ENCODE results near the gene ODAD3.
"Not testable (repeated sequence)": the region's sequence is repeated elsewhere in the genome, so short reads cannot be mapped to it uniquely, and the experiment has no call there.

Gene ODAD3

DNA sequence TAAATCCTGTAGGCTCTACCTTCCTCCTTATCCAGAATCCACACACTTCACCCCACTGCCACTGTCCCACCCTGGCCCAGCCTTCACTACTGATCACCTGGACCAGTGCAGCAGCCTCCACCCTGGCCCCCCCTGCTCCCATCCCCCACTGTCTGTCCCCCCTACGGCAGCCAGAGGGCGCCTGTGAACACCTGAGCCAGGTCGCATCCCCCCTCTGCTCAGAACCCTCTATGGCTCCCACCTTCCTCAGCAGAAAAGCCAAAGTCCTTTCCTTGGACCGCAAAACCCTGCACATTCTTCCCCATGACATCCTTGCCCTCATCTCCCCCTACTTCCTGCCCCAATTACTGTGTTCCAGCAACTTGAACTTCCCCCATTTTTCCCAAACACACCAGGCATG lies 25.3 kb upstream of the ODAD3 start:
- no peak for DNase-seq (ENCODE audit: low read depth)

DNA sequence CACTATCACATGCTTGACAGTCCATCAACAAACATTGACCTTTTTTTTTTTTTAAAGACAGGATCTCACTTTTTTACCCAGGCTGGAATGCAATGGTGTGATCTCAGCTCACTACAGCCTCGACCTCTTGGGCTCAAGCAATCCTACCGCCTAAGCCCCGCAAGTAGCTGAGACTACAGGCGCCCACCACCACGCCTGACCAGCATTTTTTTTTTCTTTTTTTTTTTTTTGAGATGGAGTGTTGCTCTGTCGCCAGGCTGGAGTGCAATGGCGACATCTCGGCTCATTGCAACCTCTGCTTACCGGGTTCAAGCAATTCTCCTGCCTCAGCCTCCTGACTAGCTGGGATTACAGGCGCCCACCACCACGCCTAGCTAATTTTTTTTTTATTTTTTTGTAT lies 24.0 kb upstream of the ODAD3 start:
- DNase-seq (ENCODE audit: low read depth): not testable (repeated sequence)

DNA sequence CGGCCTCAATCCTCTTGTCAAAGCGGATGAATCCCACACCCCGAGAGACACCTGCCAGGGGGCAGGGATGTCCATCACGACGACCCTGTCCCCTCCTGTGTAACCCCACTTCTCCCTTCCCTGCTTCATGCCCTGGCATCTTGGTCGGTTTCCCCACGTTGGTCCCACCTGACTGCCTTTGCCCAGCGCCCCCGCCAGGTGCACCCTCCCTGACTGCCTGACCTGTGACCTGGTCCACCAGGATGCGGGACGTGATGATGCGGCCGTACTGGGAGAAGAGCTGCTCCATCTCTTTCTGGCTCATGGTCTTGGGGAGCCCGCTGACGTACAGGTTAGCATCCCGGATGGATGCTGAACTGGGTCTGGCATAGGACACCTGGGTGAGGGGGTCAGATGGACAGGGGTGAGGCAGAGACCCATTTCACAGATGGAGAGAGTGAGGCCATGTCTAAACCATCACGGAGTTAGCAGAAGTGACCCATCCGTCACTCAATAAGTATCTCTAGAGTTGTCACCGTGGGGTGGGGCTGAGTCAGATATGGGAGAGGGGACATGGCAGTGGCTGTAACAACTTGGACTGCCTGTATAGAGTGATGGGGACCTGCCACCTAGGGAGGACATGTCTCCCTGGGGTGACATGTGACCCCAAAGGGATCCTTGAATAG lies 23.4 kb upstream of the ODAD3 start:
- no peak for DNase-seq (ENCODE audit: low read depth)

DNA sequence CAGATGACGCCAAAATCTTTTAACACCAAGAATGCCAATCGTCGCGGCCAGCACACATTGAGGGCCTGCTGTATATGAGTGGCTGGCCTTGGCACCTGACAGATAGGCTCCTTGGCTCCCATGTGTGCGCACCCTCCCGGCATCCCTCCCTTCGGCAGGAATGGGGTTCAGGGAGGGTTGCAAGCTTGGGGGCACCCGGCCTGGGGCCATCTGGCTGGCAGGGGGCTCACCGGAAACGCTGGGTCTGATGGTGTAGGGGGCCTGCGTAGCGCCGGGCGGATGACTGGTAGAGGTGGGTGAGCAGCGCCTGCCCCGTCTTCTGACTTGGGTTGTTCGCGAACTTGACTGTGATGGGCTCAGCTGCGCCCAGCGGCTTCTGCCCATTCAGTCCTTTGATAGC lies 22.9 kb upstream of the ODAD3 start:
- no peak for DNase-seq (ENCODE audit: low read depth)

DNA sequence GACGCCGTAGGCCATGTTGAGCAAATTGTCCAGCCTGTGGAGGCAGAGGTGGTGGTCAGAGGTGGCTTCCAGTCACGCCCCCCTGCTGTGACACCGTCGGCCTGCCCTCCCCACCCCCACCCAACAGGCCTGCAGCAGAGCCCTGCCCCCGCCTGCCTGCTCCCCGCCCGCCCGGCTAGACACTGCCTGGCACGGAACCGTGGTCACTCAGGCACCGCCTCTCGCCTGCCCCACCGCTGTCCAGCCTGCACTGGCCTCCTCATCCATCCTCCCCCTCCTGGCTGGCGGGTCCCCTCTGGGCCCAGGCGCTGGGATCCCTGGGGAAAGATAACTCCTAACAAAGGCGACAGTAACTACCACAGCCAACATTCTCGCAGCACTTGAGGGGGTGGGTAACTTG lies 22.2 kb upstream of the ODAD3 start:
- DNase-seq (ENCODE audit: low read depth): no peak

DNA sequence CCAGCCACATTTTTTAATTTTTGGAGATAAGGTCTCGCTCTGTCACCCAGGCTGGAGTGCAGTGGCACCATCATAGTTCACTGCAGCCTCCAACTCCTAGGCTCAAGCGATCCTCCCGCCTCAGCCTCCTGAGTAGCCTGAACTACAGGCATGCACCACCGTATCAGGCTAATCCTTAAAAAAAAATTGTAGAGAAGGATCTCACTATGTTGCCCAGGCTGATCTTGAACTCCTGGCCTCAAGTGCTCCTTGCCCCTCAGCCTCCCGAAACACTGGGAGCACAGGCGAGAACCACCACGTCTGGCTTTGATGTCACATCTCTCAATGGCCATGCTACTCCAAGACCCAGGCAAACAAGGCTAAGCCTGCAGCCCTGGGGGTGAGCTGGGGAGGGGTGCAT lies 21.7 kb upstream of the ODAD3 start:
- DNase-seq (ENCODE audit: low read depth): no peak

DNA sequence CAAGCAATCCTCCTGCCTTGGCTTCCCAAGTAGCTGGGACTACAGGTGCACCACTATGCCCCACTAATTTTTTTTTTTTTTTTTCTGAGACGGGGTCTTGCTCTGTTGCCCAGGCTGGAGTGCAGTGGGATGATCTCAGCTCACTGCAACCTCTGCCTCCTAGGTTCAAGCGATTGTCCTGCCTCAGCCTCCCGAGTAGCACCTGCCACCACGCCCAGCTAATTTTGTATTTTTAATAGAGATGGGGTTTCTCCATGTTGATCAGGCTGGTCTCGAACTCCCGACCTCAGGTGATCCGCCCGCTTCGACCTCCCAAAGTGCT lies 20.3 kb upstream of the ODAD3 start:
- not testable (repeated sequence) for DNase-seq (ENCODE audit: low read depth)

DNA sequence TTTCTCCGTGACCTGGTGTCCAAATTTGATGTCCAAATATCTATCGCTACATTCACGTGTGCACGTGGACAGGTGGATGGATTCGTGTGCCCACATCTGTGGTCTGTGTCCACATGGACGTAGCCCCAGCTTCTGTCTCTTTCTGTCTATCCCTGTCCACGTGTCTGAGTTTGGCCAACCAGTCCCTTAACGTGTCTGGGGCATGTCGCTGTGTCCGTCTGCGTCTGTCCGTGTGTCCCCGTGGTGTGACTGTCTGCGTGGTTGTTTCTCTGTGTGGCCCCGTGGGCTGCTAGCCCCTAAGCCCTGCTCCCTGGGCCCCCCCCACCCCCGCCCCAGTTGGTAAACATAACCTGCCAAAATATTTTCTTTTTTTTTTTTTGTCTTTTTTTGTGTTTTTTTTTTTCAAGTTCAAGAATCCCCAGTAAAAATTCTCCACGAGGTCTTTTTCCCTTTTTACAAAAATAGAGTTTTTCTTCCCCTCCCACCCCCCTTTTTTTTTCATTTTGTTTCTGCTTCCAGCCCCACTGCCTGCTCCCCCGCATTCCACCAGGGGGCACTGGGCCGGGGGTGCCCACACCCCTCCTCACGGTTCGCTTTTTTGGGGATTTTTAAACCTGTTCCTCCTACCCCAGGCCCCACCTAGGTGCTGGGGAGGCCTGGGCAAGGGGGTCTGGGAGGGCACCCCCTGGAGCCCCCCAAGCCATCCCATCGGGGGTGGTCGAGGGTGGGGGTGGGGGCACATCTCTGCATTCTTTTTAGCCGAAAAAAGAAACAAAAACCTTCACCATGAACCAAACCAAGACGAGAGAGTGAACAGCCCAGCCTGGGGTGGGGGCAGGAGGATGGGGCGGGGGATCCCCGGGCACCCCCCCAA lies 18.8 kb upstream of the ODAD3 start:
- DNase-seq (ENCODE audit: low read depth): no peak

DNA sequence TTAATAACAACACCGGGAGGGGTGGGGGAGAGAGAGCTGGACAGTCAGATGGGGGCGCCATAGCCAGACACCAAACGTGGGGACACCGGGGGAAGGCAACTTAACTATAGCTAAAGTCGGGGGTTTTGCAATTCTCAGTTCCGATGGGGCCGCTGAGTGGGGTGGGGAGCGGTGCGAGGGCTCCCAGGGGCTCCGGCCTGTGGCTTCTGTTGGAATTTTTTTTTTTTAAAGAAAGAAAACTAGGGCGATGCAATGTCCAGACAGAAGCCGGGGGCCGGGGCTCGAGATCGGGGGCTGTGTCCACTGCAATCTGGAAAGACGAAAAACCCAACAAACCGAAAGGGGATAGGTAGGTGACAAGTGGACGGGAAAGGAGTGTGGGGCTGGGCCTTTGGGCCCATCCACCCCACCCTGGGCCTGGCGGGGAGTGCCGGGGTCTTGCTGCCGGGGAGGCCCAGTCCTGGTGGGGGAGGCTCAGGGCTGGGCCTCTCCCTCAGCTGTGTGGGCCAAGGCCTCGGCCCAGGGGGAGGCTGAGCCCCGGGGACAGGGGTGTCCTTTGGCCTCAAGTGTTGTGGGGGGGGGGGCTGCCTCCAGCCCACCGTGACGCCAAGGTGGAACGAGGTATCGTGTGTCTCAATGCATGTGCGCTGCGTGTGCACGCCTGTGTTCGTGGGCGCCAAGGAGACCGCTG lies 17.8 kb upstream of the ODAD3 start:
- DNase-seq (ENCODE audit: low read depth): no peak

DNA sequence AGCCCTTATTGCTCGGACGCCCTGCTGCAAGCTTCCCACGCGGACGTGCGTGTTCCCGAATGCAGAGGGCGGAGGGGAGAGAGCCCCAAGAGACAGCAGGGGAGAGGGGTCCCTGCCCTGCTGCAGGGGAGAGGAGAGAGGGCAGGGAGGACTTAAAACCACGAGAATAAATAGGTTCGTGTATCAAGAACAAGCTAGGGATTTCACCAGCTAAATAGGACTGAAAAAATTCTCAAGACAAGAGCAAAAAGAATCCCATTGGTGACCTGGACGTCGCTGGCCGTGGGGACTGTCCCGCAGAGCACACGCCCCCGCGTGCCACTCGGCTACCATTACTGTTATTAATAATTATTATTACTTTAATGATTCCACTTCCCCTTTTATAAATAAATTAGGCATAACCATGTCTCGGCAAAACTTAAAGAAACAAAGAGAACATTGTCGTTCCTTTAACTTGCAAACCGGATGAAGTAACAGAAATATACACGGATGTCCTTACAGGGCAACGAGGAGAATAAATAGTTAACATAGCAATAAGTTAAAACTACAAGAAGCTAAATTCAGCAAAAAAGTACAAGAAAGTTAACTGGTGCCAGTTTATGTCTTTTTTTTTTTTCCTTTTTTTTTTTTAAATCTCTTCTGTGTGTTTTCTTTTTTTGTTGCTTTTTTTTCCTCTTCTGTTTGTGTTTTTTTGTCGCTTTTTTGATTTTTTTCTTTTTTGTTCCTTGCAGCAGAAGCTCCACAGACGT lies 17.1 kb upstream of the ODAD3 start:
- DNase-seq (ENCODE audit: low read depth): no peak

DNA sequence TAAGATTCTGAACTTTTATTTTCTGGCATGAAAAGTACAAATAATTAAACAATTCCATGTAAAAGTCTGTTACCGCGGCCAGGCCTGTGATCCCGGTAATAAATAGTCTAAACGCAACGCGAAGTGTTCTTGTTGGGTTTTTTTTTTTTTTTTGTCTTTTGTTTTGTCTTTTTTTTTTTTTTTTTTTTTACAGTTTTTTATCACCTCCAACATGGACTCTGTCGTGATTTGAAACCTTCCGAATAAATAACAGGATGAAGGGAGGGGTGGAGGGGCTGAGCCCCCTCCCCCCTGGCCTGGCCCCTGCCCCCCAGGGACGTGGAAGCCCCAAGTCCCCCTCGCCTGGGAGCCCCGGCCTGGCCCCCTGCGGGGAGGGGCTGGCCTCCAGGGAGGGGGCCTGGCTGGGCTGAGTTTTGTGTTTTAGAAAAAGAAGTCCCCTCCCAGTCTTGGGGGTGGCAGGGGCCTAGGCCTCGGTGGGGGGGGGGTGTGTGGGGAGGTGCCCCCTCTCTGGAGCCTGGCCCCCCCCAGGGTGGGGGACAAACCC lies 16.5 kb upstream of the ODAD3 start:
- DNase-seq (ENCODE audit: low read depth): no peak

DNA sequence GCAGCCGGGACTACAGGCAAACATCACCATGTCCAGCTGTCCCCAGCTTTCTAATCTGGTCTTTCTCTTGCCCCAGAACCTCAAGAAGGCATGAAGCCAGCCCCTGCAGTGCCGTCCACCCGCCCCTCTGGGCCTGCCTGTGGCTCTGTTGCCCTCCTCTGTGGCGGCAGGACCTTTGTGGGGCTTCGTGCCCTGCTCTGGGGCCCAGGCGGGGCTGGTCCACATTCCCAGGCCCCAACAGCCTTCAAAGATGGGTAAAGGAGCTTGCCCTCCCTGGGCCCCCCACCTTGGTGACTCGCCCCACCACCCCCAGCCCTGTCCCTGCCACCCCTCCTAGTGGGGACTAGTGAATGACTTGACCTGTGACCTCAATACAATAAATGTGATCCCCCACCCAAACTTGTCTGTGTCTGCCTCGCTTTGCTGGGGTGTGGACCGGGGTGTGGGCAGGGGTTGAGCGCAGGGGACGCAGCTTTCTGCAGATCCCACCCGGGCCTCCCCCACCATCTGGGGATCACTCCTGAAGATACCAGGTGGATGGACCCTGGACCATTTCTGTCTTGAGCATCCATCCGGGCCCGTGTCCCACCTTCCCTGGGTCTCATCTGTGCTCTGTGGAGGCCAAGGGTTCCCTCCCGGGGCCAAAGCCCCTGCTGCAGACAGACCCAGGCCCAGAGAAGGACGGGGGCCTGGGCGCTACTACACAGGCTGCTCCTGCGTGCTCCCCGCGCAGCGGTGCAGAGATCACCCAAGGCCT lies 15.8 kb upstream of the ODAD3 start:
- no peak for DNase-seq (ENCODE audit: low read depth)

DNA sequence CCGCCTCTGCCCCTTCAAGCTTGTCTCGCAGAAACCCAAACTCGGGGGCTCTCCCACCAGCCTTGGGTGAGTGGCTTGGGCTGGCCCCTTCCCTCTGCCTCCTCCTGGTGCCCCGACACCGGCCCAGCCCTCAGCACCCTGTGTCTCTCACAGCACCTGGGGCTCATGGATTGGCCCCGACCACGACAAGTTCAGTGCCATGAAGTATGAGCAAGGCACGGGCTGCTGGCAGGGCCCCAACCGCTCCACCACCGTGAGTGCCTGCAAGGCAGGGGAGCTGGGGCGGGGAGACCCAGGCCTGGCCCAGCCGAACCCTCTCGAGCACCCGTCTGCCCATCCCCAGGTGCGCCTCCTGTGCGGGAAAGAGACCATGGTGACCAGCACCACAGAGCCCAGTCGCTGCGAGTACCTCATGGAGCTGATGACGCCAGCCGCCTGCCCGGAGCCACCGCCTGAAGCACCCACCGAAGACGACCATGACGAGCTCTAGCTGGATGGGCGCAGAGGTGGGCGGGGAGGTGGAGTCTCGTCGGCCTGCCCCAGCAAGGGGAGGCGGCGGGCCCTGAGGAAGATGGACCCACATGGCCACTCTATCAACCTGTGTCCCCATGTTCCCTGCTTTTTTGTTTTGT lies 14.1 kb upstream of the ODAD3 start:
- no peak for DNase-seq (ENCODE audit: low read depth)

DNA sequence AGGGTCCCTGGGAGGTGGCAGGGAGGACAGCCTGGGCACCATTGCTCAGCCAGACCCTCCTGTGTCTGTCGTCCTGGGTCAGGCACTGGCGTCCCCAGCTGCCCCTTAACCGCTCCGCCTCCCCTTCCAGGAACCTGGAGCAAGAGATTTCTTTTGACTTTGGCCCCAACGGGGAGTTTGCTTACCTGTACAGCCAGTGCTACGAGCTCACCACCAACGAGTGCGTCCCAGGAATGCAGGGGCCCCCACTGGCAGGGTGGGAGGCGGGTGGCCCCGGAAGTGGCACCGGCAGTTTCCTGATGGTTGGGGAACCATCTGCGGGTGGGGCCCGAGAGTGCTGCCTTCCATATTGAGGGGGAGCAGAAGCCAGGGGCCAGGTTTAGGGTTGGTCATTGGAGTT lies 13.5 kb upstream of the ODAD3 start:
- no peak for DNase-seq (ENCODE audit: low read depth)

DNA sequence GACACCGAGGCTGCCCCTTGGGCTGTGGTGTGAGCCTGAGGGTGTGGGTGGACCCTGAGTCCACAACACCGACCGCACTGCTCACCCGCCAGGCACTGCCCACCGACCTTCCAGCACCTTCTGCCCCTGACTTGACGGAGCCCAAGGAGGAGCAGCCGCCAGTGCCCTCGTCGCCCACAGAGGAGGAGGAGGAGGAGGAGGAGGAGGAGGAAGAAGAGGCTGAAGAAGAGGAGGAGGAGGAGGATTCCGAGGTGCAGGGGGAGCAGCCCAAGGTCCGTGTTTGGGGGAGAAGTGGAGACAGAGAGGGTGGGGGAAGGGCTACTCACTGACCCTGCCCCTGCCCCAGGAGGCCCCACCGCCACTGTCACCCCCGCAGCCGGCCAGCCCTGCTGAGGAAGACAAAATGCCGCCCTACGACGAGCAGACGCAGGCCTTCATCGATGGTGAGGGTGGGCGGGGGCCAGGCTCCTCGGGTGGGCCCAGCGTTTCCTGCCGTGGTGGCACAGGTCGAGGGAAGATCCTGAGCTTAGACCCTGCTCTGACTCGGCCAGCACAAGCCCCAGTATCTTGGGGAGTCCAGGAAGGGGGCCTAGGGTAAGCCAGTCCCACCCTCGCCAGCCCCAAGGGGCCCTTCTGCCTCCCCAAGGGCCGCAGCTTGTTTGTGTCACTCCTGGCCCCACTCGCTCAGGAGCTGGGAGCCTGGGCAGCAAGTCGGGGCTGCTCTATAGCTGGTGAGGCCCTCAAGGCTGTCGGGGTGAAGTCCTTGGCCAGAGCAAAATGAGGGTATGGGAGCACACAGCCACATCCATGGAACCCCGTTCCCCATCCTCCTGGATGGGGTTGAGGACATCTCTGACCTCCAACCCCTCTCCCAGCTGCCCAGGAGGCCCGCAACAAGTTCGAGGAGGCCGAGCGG lies 12.7 kb upstream of the ODAD3 start:
- DNase-seq (ENCODE audit: low read depth): no peak

DNA sequence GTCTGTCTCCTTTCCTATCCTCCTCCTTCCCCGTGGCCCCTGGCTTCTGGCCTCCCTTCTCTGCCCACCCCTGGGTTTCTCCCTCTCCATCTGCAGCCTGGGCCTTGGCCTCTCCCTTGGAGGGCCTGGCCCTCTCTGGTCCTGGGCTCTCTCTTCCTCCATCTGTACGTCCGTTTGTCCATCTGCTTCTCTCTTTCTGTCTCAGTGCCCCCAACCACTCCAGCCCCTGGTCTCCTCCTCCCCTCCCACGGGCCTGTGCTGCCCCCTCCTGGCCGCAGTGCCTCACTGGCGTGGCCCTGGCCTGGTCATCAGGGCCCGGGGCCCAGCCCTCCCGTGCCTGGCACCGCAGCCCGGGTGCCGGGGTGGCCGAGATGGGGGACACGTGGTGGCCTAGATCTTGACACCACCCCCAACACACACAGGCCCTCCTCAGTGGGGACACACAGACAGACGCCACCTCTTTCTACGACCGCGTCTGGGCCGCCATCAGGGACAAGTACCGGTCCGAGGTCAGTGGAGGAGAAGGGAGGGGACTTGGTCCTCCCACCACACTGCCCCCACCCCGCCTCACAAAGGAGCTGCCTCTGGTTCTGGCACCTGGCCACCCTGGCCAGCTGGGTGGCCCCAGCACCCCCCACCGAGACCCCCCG lies 11.9 kb upstream of the ODAD3 start:
- no peak for DNase-seq (ENCODE audit: low read depth)

DNA sequence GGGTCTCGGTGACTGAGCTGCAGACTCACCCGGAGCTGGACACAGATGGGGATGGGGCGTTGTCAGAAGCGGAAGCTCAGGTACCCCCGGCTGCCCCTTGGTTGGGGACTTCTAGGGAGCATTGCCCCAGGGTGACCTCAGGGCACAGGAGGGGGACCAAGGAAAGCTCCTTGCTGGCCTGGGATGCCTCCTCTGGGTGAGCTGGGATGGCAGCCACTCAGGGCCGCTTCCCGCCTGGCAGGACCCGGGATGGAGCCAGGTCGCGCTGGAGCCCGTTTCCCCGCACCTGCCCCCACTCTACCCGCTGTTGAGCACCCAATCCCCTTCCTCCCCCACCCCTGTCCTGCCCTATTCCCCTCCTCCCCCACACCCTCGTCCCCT lies 11.3 kb upstream of the ODAD3 start:
- DNase-seq (ENCODE audit: low read depth): no peak

DNA sequence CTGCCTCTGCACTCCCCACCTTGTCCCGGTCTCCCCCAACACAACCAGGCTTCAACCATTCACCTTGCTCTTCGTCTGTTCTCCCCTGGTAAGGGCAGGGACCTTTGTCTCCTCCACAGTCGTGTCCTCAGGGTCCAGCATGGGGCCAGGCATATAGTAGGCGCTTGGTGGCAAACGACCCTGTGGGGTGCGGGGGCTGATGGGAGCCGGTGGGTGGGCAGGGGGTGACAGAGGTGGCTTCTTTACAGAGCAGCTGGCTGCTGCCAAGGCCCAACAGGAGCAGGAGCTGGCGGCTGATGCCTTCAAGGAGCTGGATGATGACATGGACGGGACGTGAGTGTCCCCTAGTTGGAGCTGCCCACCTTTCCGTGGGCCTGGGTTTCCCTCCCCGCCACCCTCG lies 10.2 kb upstream of the ODAD3 start:
- DNase-seq (ENCODE audit: low read depth): no peak

DNA sequence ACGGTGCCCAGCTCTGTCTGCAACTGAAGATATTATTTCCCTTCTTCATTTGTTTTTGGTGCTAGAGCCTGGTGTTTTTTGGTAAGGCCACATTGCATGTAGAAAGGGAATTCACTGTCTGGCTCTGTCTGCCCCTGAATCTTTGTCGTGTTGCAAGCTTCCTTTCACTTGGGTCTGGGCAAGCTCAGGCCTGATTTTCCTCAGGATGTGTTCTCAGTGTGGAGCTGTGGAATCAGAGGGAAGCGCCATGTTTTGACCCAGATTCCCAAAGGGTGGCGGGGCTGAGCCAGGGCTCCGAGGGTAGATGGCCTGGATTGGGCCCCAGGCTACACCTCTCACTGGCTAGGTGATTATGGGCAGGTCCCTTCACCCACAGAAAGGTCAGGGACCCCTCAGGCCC lies 9.1 kb upstream of the ODAD3 start:
- DNase-seq (ENCODE audit: low read depth): no peak

DNA sequence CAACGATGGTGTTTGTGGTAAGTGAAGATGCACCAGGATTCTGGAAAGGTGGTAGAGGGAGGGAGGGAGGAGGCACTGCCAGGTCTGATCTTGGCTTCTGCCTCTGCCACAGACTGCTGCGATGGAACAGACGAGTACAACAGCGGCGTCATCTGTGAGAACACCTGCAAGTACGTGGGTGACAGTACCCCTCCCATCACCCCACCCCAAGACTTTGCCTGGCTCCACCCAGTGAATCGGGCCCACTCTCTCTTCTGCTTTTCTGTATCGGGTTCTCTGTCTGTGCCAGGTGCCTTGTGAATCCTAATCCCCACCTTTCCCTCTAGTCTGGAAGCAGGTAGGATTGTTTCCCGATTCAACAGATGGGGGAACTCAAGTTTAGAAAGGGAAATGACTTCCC lies 3.0 kb upstream of the ODAD3 start:
- no peak for DNase-seq (ENCODE audit: low read depth)

All from CMK (cell line).